PC-9 (cell line): Measurements from ENCODE around the gene NLK.
"Not testable (repeated sequence)": the region's sequence is repeated elsewhere in the genome, so short reads cannot be mapped to it uniquely, and the experiment has no call there.

Experiments used
- CTCF ChIP-seq: fragments of 200-600 bp; sonication (generic); conservative IDR thresholded peaks from 2 replicates; pipeline ENCODE4 v1.6.1; 2017; ENCODE audit warnings: mixed run types, antibody characterized with exemption, mild to moderate bottlenecking, moderate library complexity
- EZH2 ChIP-seq: fragments of 200-600 bp; sonication (generic); IDR thresholded peaks from 2 replicates; pipeline ENCODE4 v1.8.0; 2017; ENCODE audit warnings: antibody characterized with exemption, low read depth

- TF ChIP-seq CTCF, EZH2: not testable (repeated sequence)
Observed at GRCh38 chr17:28007925-28008324, 34.6 kb upstream of the NLK start.
